Stimulated activated CD4-positive, alpha-beta T cell treated with anti-CD3 and anti-CD28 coated beads, Interleukin-15, amount 100 ng/mL, for 1 hour (primary cell): Measurements from ENCODE around the gene ATP6V1C2.
"Not testable (repeated sequence)": the region's sequence is repeated elsewhere in the genome, so short reads cannot be mapped to it uniquely, and the experiment has no call there.

ENCODE experiments used
- DNase-seq, 2 donors: peaks; one replicate each; pipeline ENCODE4 v3.0.0-alpha.2; 2020; ENCODE audit warnings: low read depth in 1 of 2, low spot score in 1 of 2

Gene ATP6V1C2

GRCh38 chr2:10812362-10813162, 91.1 kb downstream of the ATP6V1C2 start, which contains the start of gene PDIA6:
PDIA6 (minus strand) TSS chr2:10812785; CDS start chr2:10812696, 89 bp downstream.
- peak; percentile 86 to 88 for DNase-seq

DNA sequence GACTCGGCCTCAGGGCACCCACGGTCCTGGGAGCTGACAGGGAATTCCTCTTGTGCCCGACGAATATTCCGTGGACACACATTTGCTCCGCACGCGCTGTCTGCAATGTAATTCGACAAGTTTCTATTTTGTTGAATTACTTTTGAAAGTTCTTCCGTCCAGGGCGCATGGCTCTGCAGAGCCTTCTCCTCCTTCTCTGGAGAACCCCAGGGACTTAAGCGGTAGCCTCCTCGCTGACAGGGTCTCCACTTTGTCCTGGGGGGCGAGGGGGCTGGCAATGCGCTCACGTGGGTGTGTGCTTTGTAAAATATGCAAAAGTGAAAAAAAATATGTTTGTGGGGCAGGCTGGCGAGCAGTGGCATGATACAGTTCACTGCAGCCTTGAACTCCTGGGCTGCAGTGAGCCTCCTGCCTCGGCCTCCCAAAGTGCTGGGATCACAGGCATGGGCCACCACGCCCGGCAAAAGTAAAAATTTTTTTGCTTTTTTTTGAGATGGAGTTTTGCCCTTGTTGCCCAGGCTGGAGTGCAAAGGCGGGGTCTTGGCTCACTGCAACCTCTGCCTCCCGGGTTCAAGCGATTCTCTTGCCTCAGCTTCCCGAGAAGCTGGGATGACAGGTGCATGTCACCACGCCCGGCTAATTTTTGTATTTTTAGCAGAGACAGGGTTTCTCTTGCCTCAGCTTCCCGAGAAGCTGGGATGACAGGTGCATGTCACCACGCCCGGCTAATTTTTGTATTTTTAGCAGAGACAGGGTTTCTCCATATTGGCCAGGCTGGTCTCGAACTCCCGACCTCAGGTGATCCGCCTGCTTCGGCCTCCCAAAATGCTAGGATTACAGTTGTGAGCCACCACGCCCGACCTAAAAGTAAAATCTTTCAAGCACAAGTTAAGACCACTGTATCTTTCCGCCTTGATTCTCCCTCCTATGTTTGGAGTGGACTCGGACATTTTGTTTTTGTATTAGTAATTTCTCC, 92.0 kb downstream of the ATP6V1C2 start:
- not testable (repeated sequence) for DNase-seq

GRCh38 chr2:10814142-10814541, 92.7 kb downstream of the ATP6V1C2 start:
- DNase-seq = no peak

DNA sequence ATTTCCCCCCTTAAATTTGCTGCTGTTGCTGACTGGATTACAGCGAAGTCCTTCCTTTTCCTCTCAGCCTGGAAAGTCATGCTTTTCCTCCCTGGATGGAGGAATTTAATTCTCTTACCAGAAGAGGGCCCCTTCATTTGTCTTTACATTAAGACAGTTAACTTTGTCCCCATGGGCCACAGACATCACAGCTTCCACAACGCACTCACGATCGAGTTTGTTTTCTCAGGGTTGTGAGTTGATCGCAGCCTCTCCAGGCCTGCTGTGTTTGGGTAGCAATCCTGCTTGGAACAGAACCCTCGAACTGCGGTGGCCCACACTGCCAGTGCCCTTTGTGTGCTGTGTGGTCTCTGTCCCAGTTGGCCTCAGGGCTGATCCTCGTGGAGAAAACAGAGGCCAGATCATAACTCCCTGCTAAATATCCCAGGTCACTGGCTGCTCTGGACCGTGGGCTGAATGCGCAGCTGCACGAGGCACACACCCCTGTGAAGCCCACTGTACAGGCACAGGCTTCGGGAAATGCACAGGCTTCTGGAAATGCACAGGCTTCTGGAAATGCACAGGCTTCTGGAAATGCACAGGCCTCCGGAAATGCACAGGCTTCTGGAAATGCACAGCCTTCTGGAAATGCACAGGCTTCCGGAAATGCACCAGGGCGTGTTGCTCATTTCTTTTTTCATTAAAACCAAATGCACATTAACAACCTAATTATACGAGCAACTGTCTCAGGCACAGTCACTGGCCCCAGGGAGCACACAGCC, 93.3 kb downstream of the ATP6V1C2 start:
- no peak for DNase-seq

DNA sequence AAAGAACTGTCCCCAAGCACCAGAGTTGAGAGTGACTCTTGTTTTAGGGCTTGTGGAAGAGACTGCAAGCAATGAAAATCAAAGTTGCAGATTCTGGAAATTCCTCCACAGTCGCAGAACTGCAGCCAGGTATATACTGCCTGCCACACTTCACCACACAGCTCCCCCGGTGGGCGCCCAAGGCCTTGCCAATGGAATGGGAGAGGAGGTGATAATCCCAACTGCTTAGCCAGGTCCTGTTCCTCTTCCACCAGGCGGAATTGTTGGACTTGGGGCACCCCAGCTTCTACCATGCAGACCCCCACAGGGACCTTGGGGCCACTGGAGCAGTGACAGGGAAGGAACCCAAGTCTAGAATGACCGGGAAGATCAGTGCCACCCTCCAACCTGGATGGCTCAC, 96.0 kb downstream of the ATP6V1C2 start:
- DNase-seq = no peak

GRCh38 chr2:10818305-10818704, 96.9 kb downstream of the ATP6V1C2 start:
- not testable (repeated sequence) for DNase-seq

- no peak for DNase-seq
Observed at GRCh38 chr2:10818984-10819383, 97.6 kb downstream of the ATP6V1C2 start.

DNA sequence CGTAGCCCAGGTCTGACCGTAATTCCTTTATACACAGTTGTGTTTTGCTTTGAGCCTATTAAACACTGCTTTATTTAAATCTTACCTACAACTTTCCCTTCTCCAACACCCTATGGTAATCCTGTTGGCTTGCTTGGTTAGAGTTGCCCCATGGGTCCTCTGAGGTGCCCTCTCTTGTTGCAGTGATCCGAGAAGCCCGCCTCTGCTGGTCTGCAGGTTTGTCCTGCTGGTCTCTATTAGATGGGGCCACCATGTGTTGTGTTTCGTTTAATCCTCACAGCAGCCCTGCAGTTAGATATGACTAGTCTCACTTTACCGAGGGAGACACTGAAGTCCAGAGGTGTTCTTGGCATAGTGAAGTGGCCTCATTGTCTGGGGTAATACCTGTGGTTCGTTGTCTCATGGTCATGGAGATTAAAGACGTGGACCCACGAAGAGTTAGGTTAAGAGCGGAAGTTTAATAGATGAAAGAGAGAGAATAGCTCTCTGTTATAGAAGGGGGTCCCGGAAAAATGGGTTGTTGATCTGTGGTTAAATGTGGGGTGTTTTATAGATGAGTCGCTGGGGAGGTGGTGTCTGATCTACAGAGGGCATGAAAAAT, 98.4 kb downstream of the ATP6V1C2 start:
- DNase-seq = no peak

DNA sequence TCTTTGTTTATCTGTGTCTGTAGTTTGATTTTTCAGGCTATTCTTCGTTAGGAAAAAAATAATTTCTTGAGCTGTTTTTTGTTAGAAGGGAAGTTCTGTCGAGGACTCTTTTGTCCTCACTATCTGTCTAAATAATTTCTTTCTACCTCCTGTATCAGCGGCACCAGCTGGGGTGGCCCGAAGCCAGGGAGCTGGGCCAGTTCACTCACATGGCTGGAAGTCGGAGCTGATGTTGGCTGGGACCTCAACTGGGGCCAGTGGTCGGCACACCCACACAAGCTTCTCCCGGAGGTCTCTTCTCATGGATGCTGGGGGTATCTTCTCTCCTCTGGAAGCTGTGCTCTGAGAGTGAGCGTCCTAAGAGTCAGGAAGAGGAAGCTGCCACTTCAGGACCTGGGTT, 99.1 kb downstream of the ATP6V1C2 start:
- no peak for DNase-seq

GRCh38 chr2:10820978-10821695, 99.7 kb downstream of the ATP6V1C2 start:
- DNase-seq = no peak

GRCh38 chr2:10824191-10824590, 102.8 kb downstream of the ATP6V1C2 start:
- DNase-seq = no peak

GRCh38 chr2:10826026-10826425, 104.6 kb downstream of the ATP6V1C2 start:
- no peak for DNase-seq

DNA sequence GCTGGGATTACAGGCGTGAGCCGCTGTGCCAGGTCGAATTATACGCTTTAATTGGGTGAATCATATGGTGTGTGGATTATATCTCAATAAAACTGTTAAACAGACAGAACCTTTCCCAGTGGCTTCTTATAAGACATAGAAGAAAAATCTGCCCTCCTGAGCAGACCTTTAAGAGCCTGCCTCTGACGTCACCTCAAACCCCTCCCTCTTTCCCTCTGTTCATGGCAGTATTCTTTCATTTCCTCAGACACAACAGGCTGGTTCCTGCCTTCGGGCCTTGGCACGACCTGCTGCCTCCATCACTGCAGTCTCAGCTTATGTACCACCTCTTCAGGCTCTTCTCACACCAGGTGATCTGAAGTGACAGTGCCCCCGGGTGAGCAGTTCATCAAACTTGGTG, 105.2 kb downstream of the ATP6V1C2 start:
- no peak for DNase-seq

GRCh38 chr2:10828346-10828745, 106.9 kb downstream of the ATP6V1C2 start:
- no peak for DNase-seq

- no peak for DNase-seq
Observed at GRCh38 chr2:10829299-10829698, 107.9 kb downstream of the ATP6V1C2 start.

DNA sequence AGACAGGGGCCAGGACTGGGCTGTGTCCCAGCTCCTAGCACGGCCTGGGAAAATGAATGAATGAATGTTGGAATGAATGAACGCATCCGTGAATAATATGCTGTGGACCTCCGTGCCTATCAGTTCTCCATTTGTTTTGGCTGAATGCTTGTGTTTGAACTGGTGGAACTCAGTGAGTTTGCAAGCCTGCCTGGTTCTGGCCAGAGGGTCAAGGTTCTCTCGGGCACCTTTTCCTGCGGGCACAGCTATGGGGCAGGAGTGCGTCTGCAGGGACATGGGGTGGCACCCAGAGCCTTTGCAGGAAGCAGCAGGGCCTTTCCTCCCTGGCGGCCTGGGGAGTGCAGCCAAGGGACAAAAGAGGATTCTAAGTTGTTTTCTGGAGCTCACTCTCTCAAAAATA, 108.8 kb downstream of the ATP6V1C2 start:
- no peak for DNase-seq

DNA sequence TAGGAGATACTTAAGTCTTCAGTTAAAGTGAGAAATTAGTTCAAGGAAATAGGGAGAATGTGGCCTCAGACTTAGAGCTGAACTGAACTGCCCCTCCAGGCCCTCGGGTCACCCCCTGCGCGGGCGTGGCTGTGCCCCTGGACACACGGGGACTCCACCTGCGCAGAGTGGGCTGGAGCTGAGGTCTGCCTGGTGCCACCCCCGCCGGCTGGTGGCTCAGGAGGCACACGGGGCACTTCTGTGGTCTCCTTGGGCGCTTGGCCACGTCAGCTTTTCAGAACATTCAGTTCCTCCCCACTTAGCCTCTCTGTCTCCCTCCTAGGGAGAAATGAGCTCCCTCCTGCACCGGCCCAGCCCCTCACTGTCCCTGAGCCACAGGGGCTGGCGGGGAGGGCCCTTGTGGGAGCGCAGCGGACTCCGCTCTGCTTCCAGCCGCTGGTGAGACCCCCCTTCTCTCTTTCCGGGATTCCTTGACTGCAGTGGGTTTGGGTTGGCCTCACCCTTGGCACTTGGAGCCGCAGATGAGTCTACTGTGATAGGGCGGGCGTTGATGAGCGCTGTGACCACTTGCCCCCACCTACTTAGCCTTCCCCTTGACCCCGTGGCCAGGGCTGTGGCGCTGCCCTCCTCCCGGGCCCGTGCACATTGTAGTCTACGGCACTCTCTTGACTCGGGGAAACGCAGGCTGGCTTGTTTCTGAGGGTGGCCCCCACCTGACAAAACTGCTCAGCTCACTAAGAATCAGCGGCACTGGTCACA, 109.4 kb downstream of the ATP6V1C2 start:
- DNase-seq = no peak

- DNase-seq = no peak
Observed at GRCh38 chr2:10831400-10831985, 110.1 kb downstream of the ATP6V1C2 start.
